Muscle layer of colon (tissue), 2 donors: ENCODE data around the gene CDKN3.

Source experiments
- H3K27ac ChIP-seq: one replicate; pipeline ENCODE4 v1.7.0; 2013; ENCODE audit warnings: low read depth, mild to moderate bottlenecking, low read length, moderate library complexity
- H3K27me3 ChIP-seq, 2 donors: one replicate each; pipeline ENCODE4 v1.7.0; 2013; ENCODE audit warnings: low read length in 2 of 2, mild to moderate bottlenecking in 2 of 2; ENCODE audit not compliant: insufficient read depth in 2 of 2, control insufficient read depth in 1 of 2
- H3K36me3 ChIP-seq: one replicate; pipeline ENCODE4 v1.7.0; 2013; ENCODE audit warnings: mild to moderate bottlenecking, low read length; ENCODE audit not compliant: insufficient read depth
- H3K4me1 ChIP-seq: one replicate; pipeline ENCODE4 v1.7.0; 2013; ENCODE audit warnings: mild to moderate bottlenecking, low read length; ENCODE audit not compliant: insufficient read depth
- H3K4me3 ChIP-seq, 2 donors: one replicate each; pipeline ENCODE4 v1.7.0; 2013; ENCODE audit warnings: low read length in 2 of 2, low read depth in 1 of 2, mild to moderate bottlenecking in 1 of 2, moderate library complexity in 1 of 2
- H3K9ac ChIP-seq: one replicate; pipeline ENCODE4 v1.7.0; 2013; ENCODE audit warnings: low read length
- H3K9me3 ChIP-seq: one replicate; pipeline ENCODE4 v1.7.0; 2013; ENCODE audit warnings: mild to moderate bottlenecking, low read length
- donor health status: abdominal sarcoma.
- donor health status: Adenocarcinoma of cecum.

The CDKN3 gene

DNA sequence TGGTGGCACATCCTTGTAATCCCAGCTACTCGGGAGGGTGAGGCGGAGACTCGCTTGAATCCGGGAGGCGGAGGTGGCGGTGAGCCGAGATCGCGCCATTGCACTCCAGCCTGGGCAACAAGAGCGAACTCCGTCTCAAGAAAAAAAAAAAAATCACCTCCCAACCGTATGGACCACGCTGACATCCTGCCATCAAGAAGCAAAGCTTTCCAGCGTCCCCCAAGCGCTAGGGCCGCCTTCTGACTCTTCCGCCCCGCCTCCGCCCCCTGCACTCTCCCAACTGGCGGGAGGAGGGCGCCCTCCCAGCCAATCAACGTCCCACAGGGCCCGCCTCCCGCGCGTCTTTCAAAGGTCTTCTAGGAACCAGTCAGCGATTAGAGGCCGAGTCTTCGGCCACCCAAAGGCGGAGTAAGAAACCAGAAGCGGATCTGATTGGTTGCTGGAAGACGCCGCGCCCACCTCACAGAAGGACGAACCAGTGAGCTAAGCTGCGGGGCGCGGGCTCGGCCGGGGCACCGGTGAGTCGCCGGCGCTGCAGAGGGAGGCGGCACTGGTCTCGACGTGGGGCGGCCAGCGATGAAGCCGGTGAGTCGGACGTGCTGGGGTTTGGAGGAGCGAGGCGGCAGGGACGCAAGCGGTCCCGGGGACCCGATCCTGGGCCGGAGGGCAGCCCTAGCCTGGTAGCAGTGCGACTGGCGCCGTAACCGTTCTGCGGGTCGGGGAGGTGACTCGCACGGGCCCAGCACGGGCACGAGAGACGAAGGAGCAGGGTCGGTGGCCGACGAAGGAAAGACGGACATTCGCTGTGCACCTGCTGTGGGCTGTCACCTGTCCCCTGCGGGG lies at the start of gene CDKN3:
Gene CDKN3, plus strand, starts transcription at position 515 of the 843 bp plus-strand sequence. Its CDS starts 62 bp downstream, at position 577.
- H3K4me3 ChIP-seq = peak within 1 kb of the TSS; percentile 85 to 87
- no peaks in the 10 kb centered on the region for H3K36me3 ChIP-seq
- peak within 1 kb of the TSS; percentile 39 for H3K9ac ChIP-seq
- H3K27ac ChIP-seq = no peak within 1 kb of the TSS
- H3K27me3 ChIP-seq = no peaks in the 10 kb centered on the region
- H3K4me1 ChIP-seq = peaks cover 6% of the 10 kb centered on the region
- no peaks in the 10 kb centered on the region for H3K9me3 ChIP-seq

DNA sequence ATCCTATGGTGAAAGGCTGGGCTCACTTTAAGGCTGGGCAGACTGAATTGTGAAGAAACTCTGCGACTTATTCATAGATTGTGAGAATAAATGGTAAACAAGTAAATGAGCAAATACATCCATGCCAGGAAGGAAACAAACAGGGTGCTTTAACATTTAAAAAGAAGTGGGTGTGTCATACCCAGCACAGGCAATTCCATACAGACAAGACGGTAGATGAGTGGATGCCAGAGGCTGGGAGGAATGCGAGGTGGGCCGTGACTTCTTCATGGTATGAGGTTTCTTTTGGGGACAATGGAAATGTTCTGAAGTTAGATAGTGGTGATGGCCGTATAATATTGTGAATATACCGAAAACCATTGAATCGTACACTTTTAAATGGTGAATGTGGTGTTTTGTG lies 49.8 kb upstream of the CDKN3 start:
- Histone ChIP-seq H3K4me3 (no peak overlapping the region), H3K36me3 (no peaks in the 10 kb centered on the region), H3K9ac (no peak overlapping the region)

DNA sequence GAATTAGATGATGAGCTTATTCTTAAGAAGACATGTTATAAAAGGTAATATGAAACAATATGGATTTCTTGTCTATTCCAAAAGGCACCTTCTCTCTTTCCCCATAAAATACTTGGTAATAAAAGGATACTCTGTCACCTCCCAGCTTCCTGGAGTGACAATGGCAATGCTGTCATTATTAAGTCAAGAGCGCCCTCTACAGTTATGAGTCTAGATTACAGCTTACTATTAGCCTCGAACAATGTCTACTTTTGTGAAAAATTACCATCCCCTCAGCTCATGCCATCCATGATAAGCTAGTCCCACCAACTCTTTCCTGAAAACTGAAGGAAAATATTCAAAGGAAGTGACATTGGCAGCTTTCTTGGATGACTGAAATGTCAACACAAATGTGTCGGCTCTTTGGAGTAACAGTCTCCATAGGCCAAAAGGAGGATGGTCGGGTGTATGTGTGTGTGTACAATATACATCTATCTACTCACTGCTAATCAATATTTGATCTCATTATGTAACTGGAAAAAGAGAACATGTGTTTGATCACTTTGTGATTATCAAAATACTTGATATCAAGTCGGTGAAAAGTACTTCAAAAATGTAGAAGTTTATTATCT lies 48.7 kb upstream of the CDKN3 start:
- Histone ChIP-seq H3K4me3 (no peak overlapping the region), H3K27me3 (no peaks in the 10 kb centered on the region), H3K9ac (no peak overlapping the region), H3K9me3 (no peaks in the 10 kb centered on the region), H3K27ac (no peak overlapping the region), H3K36me3 (no peaks in the 10 kb centered on the region), H3K4me1 (no peaks in the 10 kb centered on the region)

More for the DNA sequence above, 49.8 kb upstream of the CDKN3 start:
- Histone ChIP-seq H3K9me3 (no peaks in the 10 kb centered on the region), H3K27me3 (no peaks in the 10 kb centered on the region), H3K4me1 (no peaks in the 10 kb centered on the region), H3K27ac (no peak overlapping the region)

DNA sequence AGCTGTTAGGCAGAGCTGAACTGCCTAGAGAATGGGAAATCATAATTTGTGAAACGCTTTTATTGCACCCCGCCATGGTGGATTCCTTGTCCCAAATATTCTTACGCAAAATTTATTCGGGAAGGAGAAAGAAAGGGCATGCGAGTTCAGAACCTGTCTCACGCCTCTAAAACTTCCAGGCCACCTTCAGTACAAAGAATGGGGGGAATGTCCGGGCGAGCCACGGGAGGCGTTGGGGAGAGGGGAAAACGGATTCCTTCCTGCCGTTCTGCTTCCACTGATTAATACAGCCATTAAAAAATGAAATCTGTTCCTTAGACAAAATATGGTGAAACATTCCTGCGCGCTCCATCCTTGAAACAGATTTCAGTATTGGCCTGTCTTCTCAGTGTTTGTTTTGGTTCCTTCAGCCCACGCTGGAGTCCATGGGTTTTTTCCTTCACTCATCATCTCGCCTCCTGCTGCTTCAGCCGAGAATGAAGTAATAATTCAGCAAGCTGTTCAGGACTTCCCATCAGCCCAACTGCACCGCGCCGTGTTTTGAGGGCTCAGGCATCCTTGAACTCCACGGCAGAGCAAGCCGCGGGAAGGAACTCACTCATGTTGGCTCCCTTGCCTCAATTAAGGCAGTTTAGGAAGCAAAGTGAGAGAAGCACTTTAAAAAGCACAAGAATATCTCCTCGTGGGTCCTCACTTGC lies 47.7 kb upstream of the CDKN3 start:
- Histone ChIP-seq H3K4me1 (no peaks in the 10 kb centered on the region), H3K9ac (no peak overlapping the region), H3K27me3 (no peaks in the 10 kb centered on the region), H3K36me3 (no peaks in the 10 kb centered on the region), H3K4me3 (peak overlapping the region in 1 of 2 donors; percentile 7), H3K9me3 (no peaks in the 10 kb centered on the region), H3K27ac (no peak overlapping the region)

- H3K36me3 ChIP-seq = no peaks in the 10 kb centered on the region
- no peaks in the 10 kb centered on the region for H3K9me3 ChIP-seq
- no peak overlapping the region for H3K27ac ChIP-seq
- H3K9ac ChIP-seq = no peak overlapping the region
- H3K4me1 ChIP-seq = no peaks in the 10 kb centered on the region
- H3K4me3 ChIP-seq = no peak overlapping the region
- H3K27me3 ChIP-seq = no peaks in the 10 kb centered on the region
These were observed 47.1 kb upstream of the CDKN3 start for GRCh38 chr14:54349713-54350112.

- Histone ChIP-seq H3K27ac (no peak overlapping the region), H3K9ac (no peak overlapping the region), H3K4me1 (no peaks in the 10 kb centered on the region), H3K27me3 (no peaks in the 10 kb centered on the region), H3K36me3 (no peaks in the 10 kb centered on the region), H3K9me3 (no peaks in the 10 kb centered on the region), H3K4me3 (no peak overlapping the region)
These were observed 46.6 kb upstream of the CDKN3 start for GRCh38 chr14:54350203-54350602.

DNA sequence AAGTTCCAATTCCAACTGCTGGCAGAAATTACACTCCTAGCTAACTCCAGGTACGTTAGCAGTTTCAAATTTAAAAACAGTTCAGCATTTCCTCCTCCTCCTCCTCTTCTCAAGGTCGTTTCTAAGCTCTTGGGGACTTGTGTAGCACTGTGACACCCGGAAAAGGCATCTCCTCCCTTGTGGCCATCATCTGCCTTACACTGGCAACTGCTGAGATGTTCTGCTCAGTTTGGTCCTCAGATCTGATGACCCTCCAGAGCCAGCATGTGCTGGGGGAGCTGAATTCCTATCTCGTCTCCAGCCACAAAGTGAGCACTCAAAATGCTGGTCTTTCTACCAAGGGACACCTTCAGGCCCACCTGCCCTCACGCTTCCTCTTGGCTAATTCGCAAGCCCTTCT lies 43.5 kb upstream of the CDKN3 start:
- H3K9me3 ChIP-seq = no peaks in the 10 kb centered on the region
- H3K9ac ChIP-seq = no peak overlapping the region
- H3K36me3 ChIP-seq = no peaks in the 10 kb centered on the region
- H3K4me1 ChIP-seq = no peaks in the 10 kb centered on the region
- H3K4me3 ChIP-seq = no peak overlapping the region
- H3K27me3 ChIP-seq = no peaks in the 10 kb centered on the region
- no peak overlapping the region for H3K27ac ChIP-seq

DNA sequence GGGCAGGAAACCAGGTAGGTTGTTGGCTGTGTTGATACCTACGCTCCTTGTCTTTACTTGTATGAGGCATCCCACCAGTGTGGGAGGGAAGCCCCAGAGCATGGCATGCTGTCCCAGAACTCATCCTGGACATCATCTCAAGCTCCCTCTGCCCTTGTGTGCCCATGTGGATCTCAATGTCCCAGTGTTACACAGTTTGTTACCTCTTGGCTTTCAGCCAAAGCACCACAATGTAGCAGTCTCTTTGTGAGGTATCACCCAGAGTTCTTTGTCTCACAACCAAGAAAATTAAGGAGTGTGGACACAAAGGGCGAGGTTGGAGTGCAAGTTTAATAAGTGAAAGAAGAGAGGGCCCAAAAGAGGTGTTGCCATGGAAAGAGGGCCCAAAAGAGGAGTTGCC lies 43.1 kb upstream of the CDKN3 start:
- no peaks in the 10 kb centered on the region for H3K36me3 ChIP-seq
- no peak overlapping the region for H3K4me3 ChIP-seq
- no peaks in the 10 kb centered on the region for H3K27me3 ChIP-seq
- H3K9ac ChIP-seq = no peak overlapping the region
- H3K4me1 ChIP-seq = no peaks in the 10 kb centered on the region
- no peak overlapping the region for H3K27ac ChIP-seq
- no peaks in the 10 kb centered on the region for H3K9me3 ChIP-seq

DNA sequence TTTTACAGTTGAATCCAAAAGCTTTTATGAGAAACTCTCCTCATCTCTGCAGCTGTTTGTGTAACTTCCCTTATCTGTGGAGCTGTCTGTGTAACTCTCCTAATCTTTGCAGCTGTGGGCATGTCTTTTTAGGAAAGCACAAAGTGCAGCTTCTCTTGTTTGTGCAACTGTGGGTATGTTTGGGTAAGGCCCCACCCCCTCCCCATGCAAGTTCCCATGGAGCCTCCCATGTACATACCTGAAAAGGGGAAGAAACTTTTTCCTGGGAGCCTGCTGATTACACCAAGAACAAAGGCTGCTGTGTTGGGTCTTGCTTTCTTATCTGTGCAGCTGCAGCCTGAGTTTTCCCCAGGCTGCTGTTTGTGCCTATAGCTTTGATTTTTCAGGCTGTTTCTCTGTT lies 42.7 kb upstream of the CDKN3 start:
- Histone ChIP-seq H3K9me3 (no peaks in the 10 kb centered on the region), H3K27ac (no peak overlapping the region), H3K9ac (no peak overlapping the region), H3K4me1 (no peaks in the 10 kb centered on the region), H3K27me3 (no peaks in the 10 kb centered on the region), H3K36me3 (no peaks in the 10 kb centered on the region), H3K4me3 (no peak overlapping the region)

DNA sequence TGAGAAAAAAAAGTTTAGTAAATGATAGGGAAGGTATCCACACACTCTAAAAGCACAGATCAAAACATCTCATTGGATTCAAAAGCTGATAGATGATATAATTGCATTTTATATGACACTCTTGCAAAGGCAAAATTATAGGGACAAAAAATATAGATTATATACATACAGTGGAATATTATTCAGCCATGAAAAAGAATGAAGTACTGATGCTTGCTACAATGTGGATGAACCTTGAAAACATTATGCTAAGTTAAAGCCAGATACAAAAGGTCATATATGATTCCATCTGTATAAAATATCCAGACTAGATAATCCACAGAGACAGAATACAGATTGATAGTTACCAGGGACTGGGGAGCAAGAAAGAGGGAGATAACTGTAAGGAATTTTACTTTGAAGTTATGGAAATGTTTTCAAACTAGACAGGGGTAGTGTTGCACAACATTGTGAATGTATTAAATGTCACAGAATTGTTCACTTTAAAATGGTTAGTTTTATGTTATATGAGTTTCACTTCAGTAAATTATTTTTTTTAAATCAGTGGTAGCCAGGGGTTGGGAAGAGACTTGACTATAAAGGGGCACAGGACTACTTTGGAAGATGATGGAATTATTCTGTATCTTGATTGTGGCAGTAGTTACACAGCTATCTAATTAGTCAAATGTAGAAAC lies 41.7 kb upstream of the CDKN3 start:
- Histone ChIP-seq H3K27me3 (no peaks in the 10 kb centered on the region), H3K4me3 (no peak overlapping the region), H3K27ac (no peak overlapping the region), H3K9me3 (no peaks in the 10 kb centered on the region), H3K36me3 (no peaks in the 10 kb centered on the region), H3K9ac (no peak overlapping the region), H3K4me1 (no peaks in the 10 kb centered on the region)

DNA sequence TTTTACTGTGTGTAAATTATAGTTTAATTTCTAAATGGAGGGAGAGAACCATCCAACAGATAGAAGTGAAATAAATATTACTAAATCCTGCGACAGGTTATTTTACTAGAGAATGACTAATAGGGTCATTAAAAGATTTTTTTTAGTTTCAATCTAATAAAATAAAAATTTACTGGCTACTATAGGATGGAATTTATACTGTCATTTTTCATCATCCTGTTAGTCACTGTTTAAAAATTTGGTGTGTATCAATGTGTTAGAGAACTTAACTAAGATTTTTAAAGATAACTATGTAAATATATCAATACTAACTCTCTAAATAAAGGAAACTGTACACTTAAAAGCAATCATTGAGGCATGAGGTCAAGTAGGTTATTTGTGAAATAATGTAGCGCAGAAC lies 41.1 kb upstream of the CDKN3 start:
- H3K27me3 ChIP-seq = no peaks in the 10 kb centered on the region
- no peaks in the 10 kb centered on the region for H3K4me1 ChIP-seq
- no peak overlapping the region for H3K9ac ChIP-seq
- no peak overlapping the region for H3K27ac ChIP-seq
- H3K4me3 ChIP-seq = no peak overlapping the region
- H3K36me3 ChIP-seq = no peaks in the 10 kb centered on the region
- H3K9me3 ChIP-seq = no peaks in the 10 kb centered on the region
